A549 (cell line): Measurements from ENCODE around the gene NEBL. TPM values are rescaled to one million over a fixed set of nuclear protein-coding genes. Genes with fewer than 3 reads are reported as not detected.

ENCODE experiments used
- ATAC-seq, 2 experiments: fragments of 200-7000 bp in 1 of 2; fragments of >200 bp in 1 of 2; cut with Nextera tagmentation in 1 of 2; cut with Tn5 transposase in 1 of 2; 3 replicates each; pipeline versions ENCODE4 v1.8.0 to v1.9.1; 2018 to 2020; ENCODE audit warnings: mild to moderate bottlenecking in 1 of 2, moderate library complexity in 1 of 2
- CTCF ChIA-PET: fragments of 300-600 bp; sonication (Branson Sonifier 250); formaldehyde crosslinking; extraction: SDS; loops from one replicate; lab custom pipeline; 2021; ENCODE audit warnings: antibody characterized with exemption, inconsistent platforms; lab: Yijun Ruan, JAX
- POLR2A ChIA-PET: fragments of 350-600 bp; formaldehyde crosslinking; extraction: SDS; loops from one replicate; lab custom pipeline; 2021; ENCODE audit warnings: antibody characterized with exemption, inconsistent platforms; lab: Yijun Ruan, JAX
- DNase-seq, 2 experiments: peaks; one replicate each; pipeline versions ENCODE4 v3.0.0 to v3.0.0-alpha.2; 2011 to 2016; ENCODE audit warnings: low read depth in 1 of 2, low spot score in 1 of 2
- FAIRE-seq: peaks from 2 replicates; lab custom pipeline; 2011; peaks lifted over from hg19 to GRCh38; lab: Jason Lieb, UNC
- H3K27ac ChIP-seq, 2 experiments: fragments of >200 bp; sonication (Bioruptor Twin); formaldehyde crosslinking; 3 replicates each; pipeline ENCODE4 v1.5.1; 2016 to 2017
- H3K4me1 ChIP-seq: fragments of >200 bp; sonication (Bioruptor Twin); formaldehyde crosslinking; 3 replicates; pipeline ENCODE4 v1.6.1; 2016
- H3K4me2 ChIP-seq: fragments of >200 bp; sonication (Bioruptor Twin); formaldehyde crosslinking; 3 replicates; pipeline ENCODE4 v1.6.1; 2016
- H3K4me3 ChIP-seq: fragments of >200 bp; sonication (Bioruptor Twin); formaldehyde crosslinking; 3 replicates; pipeline ENCODE4 v1.5.1; 2016
- H3K9me3 ChIP-seq: fragments of >200 bp; sonication (Bioruptor Twin); formaldehyde crosslinking; 3 replicates; pipeline ENCODE4 v1.6.1; 2016
- CBX8 ChIP-seq: fragments of 200-600 bp; sonication (generic); IDR thresholded peaks from 2 replicates; pipeline ENCODE4 v1.6.1; 2016
- CEBPB ChIP-seq, 2 experiments: fragments of >200 bp in 1 of 2; sonication (Bioruptor Twin) in 1 of 2; formaldehyde crosslinking in 1 of 2; IDR thresholded peaks; 2 replicates each; pipeline ENCODE4 v1.6.1; 2012 to 2016
- E2F6 ChIP-seq: IDR thresholded peaks from 2 replicates; pipeline ENCODE4 v1.6.1; 2012; ENCODE audit warnings: low read depth, borderline replicate concordance
- EHF ChIP-seq: fragments of 250-450 bp; sonication (Bioruptor Pico); IDR thresholded peaks from 2 replicates; pipeline ENCODE4 v1.5.0; 2020; ENCODE audit warnings: mild to moderate bottlenecking
- EHMT2 ChIP-seq: fragments of 200-600 bp; sonication (generic); IDR thresholded peaks from 2 replicates; pipeline ENCODE4 v1.6.1; 2016; ENCODE audit warnings: antibody characterized with exemption, low read depth, mild to moderate bottlenecking, moderate library complexity
- EP300 ChIP-seq, 2 experiments: fragments of >200 bp; sonication (Bioruptor Twin); formaldehyde crosslinking; IDR thresholded peaks; 2 replicates in 1 of 2; 3 replicates in 1 of 2; pipeline ENCODE4 v1.6.1; 2016 to 2017
- ESRRA ChIP-seq: fragments of 150-350 bp; IDR thresholded peaks from 2 replicates; pipeline ENCODE4 v1.6.1; 2014; ENCODE audit warnings: mild to moderate bottlenecking, low read length, borderline replicate concordance
- FOSB ChIP-seq: fragments of 250-450 bp; sonication (Bioruptor Pico); IDR thresholded peaks from 2 replicates; pipeline ENCODE4 v1.5.0; 2020; ENCODE audit warnings: mild to moderate bottlenecking, moderate library complexity
- FOXS1 ChIP-seq: fragments of 250-450 bp; sonication (Bioruptor Pico); IDR thresholded peaks from 2 replicates; pipeline ENCODE4 v1.5.0; 2020; ENCODE audit warnings: mild to moderate bottlenecking, moderate library complexity
- HDAC2 ChIP-seq: fragments of 200-600 bp; sonication (generic); IDR thresholded peaks from 2 replicates; pipeline ENCODE4 v1.6.1; 2016
- HMGXB4 ChIP-seq: fragments of 250-450 bp; sonication (Bioruptor Pico); IDR thresholded peaks from 2 replicates; pipeline ENCODE4 v1.5.0; 2021; ENCODE audit warnings: mild to moderate bottlenecking, moderate library complexity, borderline replicate concordance
- HOXB13 ChIP-seq: fragments of 250-450 bp; sonication (Bioruptor Pico); IDR thresholded peaks from 2 replicates; pipeline ENCODE4 v1.5.0; 2020; ENCODE audit warnings: low read depth, mild to moderate bottlenecking, moderate library complexity
- JUN ChIP-seq, 2 experiments: fragments of >200 bp; sonication (Bioruptor Twin); formaldehyde crosslinking; IDR thresholded peaks; 2 replicates in 1 of 2; 3 replicates in 1 of 2; pipeline ENCODE4 v1.6.1; 2016 to 2017
- MAFK ChIP-seq: fragments of 450-650 bp; IDR thresholded peaks from 2 replicates; pipeline ENCODE4 v1.6.1; 2014; ENCODE audit not compliant: partially characterized antibody
- NPAS2 ChIP-seq: fragments of 250-450 bp; sonication (Bioruptor Pico); IDR thresholded peaks from 2 replicates; pipeline ENCODE4 v1.8.0; 2022; ENCODE audit warnings: mild to moderate bottlenecking, moderate library complexity, borderline replicate concordance
- NR3C1 ChIP-seq: fragments of >200 bp; sonication (Bioruptor Twin); formaldehyde crosslinking; IDR thresholded peaks from 3 replicates; pipeline ENCODE4 v1.6.1; 2017
- PBX3 ChIP-seq: IDR thresholded peaks from 2 replicates; pipeline ENCODE4 v1.6.1; 2012
- PHF8 ChIP-seq: fragments of 200-600 bp; sonication (generic); IDR thresholded peaks from 2 replicates; pipeline ENCODE4 v1.6.1; 2016; ENCODE audit warnings: low read depth, mild to moderate bottlenecking, antibody characterized with exemption, moderate library complexity, borderline replicate concordance
- RARB ChIP-seq: fragments of 250-450 bp; sonication (Bioruptor Pico); IDR thresholded peaks from 2 replicates; pipeline ENCODE4 v1.8.0; 2021; ENCODE audit warnings: mild to moderate bottlenecking, moderate library complexity
- RCOR1 ChIP-seq: fragments of 150-350 bp; IDR thresholded peaks from 2 replicates; pipeline ENCODE4 v1.6.1; 2014; ENCODE audit warnings: antibody characterized with exemption, low read length, low read depth
- REST ChIP-seq: fragments of 200-600 bp; sonication (generic); IDR thresholded peaks from 2 replicates; pipeline ENCODE4 v1.6.1; 2016; ENCODE audit warnings: antibody characterized with exemption, mild to moderate bottlenecking, moderate library complexity
- RFX5 ChIP-seq: fragments of 450-650 bp; IDR thresholded peaks from 2 replicates; pipeline ENCODE4 v1.7.1; 2014; ENCODE audit warnings: antibody characterized with exemption, mild to moderate bottlenecking, moderate library complexity
- TP53 ChIP-seq: fragments of 250-450 bp; sonication (Bioruptor Pico); IDR thresholded peaks from 2 replicates; pipeline ENCODE4 v1.5.0; 2021; ENCODE audit warnings: mild to moderate bottlenecking, moderate library complexity
- USF2 ChIP-seq: fragments of 450-650 bp; IDR thresholded peaks from 2 replicates; pipeline ENCODE4 v1.6.1; 2014; ENCODE audit warnings: antibody characterized with exemption
- ZC3H11A ChIP-seq: fragments of 450-650 bp; IDR thresholded peaks from 2 replicates; pipeline ENCODE4 v1.6.1; 2014; ENCODE audit warnings: antibody characterized with exemption, mild to moderate bottlenecking
- ZNF302 ChIP-seq: fragments of 250-450 bp; sonication (Bioruptor Pico); IDR thresholded peaks from 2 replicates; pipeline ENCODE4 v1.9.0; 2021; ENCODE audit warnings: inconsistent platforms, mild to moderate bottlenecking, moderate library complexity
- WGBS: methylation state at CpG from one replicate; pipeline ENCODE4 v1.1.6; 2017; ENCODE audit errors: missing lambda C conversion rate; 5-methylcytosine and 5-hydroxymethylcytosine counted together
- polyA plus RNA-seq, 4 experiments: library from polyadenylated mRNA; depleted of rRNA in 3 of 4; stranded (reverse); fragments of >200 nt; fragmentation: RNase III in 1 of 4; extraction: RNeasy Plus Mini Kit Qiagen cat#74134 plus additional on column Dnase treatment in 1 of 4; gene quantifications; 2 replicates in 3 of 4; 3 replicates in 1 of 4; pipeline ENCODE4 v1.2.3, GENCODE V29; 2011 to 2017

The NEBL gene
- polyA plus RNA-seq, 2 of the 4 experiments (the other 2 are of a cell fraction) = 13.0 to 33.8 TPM

GRCh38 chr10:20877554-20877953 is 19.6 kb downstream of the NEBL start:
- Histone ChIP-seq H3K4me1 (peaks cover 8% of the 10 kb centered on the region; the same call in 1 of the 3 replicates), H3K27ac (no peak overlapping the region), H3K4me2 (no peak overlapping the region), H3K9me3 (no peaks in the 10 kb centered on the region), H3K4me3 (no peak overlapping the region)
- CTCF ChIA-PET = no interaction called here
- POLR2A ChIA-PET = no interaction called here
- no peak for TF ChIP-seq ZC3H11A
- TF ChIP-seq EHMT2 = no peak
- TF ChIP-seq CBX8 = no peak
- no peak for TF ChIP-seq ESRRA
- no peak for TF ChIP-seq PBX3
- TF ChIP-seq EP300 (IDR thresholded peaks at IDR 0.05) = no peak
- no peak for TF ChIP-seq JUN (IDR thresholded peaks at IDR 0.05)
- TF ChIP-seq TP53 (CRISPR knock-in tag) = no peak
- ATAC-seq (no peak), DNase-seq (no peak), FAIRE-seq (no peak)
- 78% methylated on average over 7 of the region's 7 CpGs for WGBS

GRCh38 chr10:20874261-20874660 is 22.9 kb downstream of the NEBL start:
- TF ChIP-seq PBX3 (no peak), HOXB13 (no peak), ESRRA (no peak), CEBPB (IDR thresholded peaks at IDR 0.05) (no peak), PHF8 (no peak), CBX8 (no peak), NR3C1 (no peak), HDAC2 (no peak), RFX5 (no peak), FOXS1 (no peak), MAFK (no peak), NPAS2 (CRISPR knock-in tag) (no peak), EHF (CRISPR knock-in tag) (no peak)
- no peak for DNase-seq
- Histone ChIP-seq H3K4me3 (no peak overlapping the region), H3K9me3 (no peaks in the 10 kb centered on the region), H3K4me1 (peaks cover 8% of the 10 kb centered on the region; the same call in 1 of the 3 replicates), H3K27ac (no peak overlapping the region), H3K4me2 (no peak overlapping the region)
- WGBS = 97% methylated on average over 2 of the region's 2 CpGs
- FAIRE-seq = no peak
- no peak for ATAC-seq
- ChIA-PET CTCF (no interaction called here), POLR2A (no interaction called here)

- Histone ChIP-seq H3K4me3 (no peak overlapping the region), H3K27ac (no peak overlapping the region), H3K9me3 (no peaks in the 10 kb centered on the region), H3K4me1 (no peaks in the 10 kb centered on the region)
- 74% methylated on average over 7 of the region's 7 CpGs for WGBS
- no peak for ATAC-seq
- CTCF ChIA-PET = no interaction called here
- FAIRE-seq = no peak
- DNase-seq = no peak
- no peak for TF ChIP-seq REST
- no peak for TF ChIP-seq RARB (CRISPR knock-in tag)
- TF ChIP-seq RCOR1 = no peak
- TF ChIP-seq HMGXB4 (CRISPR knock-in tag) = no peak
- TF ChIP-seq EP300 (IDR thresholded peaks at IDR 0.05) = no peak
- TF ChIP-seq FOSB (CRISPR knock-in tag) = no peak
- no peak for TF ChIP-seq ZNF302 (CRISPR knock-in tag)
- no peak for TF ChIP-seq USF2
- TF ChIP-seq E2F6 = no peak
- TF ChIP-seq, all 56 proteins: peak for 0
- POLR2A ChIA-PET = no interaction called here
- H3K4me2 ChIP-seq = no peak overlapping the region
Observed at GRCh38 chr10:20871970-20872369, 25.1 kb downstream of the NEBL start.
